SW480 (cell line): ENCODE measurements around the gene PDE4B.
A peak's percentile ranks its signal among the peaks of the same experiment; 100 is the strongest.

Experiments used
- DNase-seq: peaks from one replicate; pipeline ENCODE4 v3.0.0-alpha.2; 2016; ENCODE audit warnings: low spot score

Gene PDE4B

DNA sequence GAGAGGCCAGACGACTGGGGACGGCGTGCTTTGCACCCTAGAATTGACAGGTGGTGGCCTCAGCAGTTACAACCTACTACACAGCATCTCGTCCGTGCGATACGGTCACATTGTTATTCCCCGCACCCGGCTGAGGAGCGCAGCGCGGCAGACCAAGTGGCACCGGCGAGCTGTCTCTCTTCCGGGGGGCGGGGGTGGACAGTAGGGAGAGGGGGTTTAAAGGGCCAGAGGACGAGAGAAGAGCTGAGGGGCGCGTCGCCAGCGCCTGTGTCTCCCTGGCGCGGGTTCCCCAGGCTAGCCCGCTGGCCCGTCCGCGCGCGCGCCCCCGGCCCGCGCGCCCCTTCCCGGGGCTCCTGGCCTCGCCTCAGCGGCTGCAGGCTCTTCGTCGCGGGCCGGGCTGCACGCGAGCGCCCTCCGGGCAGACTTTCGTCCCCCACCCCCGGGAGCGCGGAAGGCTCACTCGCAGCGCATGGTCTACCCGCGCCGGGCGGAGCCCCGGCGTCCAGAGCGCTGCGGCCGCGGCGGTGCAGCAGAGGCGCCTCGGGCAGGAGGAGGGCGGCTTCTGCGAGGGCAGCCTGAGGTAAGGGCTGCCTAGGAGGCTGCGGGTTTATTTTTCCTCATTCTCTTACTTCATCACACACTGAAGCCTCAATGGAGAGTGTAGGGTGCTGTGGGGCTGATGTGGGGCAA, at the start of gene PDE4B:
TSS of gene PDE4B (plus strand) at position 227 of the 690 bp plus-strand sequence.
- DNase-seq = no peak

DNA sequence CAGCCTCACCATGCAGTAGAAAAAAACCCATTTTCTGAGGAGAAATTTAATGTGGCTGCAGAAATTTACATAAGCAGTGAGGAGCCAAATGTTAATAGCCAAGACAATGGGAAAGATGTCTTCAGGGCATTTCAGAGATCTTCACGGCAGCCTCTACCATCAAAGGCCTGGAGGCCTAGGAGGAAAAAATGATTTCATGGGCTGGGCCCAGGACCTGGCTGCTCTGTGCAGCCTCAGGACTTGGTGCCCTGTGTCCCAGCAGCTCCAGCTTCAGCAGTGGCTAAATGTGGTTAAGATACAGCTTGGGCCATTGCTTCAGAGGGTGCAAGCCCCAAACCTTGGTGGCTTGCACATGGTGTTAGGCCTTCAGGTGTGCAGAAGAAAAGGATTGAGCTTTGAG, 48.0 kb upstream of the PDE4B start:
- no peak for DNase-seq

DNA sequence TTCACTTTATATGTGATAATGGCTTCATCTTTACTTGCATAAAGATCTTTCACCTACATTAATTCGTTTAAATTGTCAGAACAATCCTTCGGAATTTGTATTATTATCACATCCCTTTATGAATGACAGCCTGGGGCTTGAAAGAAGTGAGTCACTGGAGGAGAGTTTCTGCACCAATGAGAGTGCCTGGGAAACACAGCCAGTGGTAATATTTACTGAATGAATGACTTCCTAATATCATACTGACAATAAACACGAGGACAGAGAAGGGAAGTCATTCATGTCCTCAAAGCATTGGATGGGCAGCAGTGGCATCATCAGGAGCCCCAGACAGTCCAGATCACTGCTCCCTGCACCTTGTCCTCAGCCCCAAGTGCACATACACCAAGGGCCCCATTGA, 40.7 kb upstream of the PDE4B start:
- DNase-seq = no peak

DNA sequence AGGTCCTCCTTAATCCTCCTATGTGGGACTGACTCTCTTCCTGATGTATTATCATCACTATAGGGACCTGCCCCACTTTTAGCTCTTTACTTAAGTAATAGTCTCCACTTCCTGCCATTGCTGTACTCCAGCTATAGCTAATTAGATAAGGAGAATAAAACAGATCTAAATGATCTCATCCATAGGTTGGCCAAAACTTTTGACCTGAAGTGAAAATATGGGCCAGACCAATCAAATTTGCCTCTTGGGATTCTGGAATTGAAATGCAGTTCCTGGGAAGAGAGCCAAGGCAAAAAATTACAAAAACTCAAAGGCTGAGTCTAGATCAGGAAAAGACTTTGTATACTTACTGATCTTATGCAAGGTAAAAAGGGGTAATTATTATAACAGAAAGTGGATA, 36.1 kb upstream of the PDE4B start:
- DNase-seq = no peak

DNA sequence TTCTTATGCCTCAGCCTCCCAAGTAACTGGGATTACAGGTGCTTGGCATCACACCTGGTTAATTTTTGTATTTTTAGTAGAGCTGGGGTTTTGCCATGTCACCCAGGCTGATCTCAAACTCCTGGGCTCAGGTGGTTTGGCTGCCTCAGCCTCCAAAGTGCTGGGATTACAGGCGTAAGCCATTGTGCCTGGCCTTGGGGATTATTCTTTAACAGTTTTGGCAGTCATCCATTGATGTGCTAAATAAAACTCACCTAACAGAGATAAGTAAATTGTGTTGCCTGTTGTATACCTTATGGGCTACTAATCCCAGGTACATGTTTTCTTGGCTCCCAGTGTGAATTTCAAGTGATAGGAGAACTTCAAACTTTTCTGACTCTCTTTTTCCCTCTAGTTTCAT, 35.2 kb upstream of the PDE4B start:
- no peak for DNase-seq

DNA sequence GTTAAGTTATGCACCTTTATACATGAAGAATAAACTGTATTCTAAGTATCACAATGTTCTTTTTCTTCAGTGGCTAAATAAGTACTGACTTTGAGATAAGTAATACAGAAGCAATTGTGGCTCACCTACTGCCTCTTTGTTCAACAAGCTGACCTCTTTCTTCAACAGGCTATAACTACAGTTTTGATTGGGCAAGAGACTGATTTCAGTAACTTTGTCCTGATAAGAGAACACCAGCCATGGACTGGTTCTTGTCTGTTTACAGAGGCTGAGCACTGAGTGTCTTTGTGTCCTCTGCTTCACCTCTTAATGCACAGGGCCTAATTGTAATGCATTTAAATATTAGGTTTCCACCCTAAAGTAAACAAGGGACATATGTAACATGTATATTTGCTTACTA, 34.6 kb upstream of the PDE4B start:
- no peak for DNase-seq

DNA sequence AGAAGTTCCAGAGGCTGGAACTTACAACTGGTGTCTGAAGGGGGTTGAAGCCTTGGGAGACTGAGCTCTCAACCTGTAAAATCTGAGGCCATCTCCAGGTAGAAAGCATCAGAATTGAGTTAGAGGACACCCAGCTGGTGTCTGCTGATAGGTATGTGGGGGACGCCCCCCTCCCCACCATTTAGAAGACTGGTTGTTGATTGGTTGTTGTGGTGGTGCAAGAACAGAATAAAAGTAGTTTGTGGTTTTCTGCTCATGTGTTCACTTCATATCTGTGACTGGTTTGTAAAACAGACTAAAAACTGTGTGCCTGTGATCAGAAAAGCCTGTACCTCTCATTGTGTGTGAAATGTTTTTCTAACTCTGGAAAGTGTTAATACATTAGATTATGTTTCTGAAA, 33.2 kb upstream of the PDE4B start:
- no peak for DNase-seq

DNA sequence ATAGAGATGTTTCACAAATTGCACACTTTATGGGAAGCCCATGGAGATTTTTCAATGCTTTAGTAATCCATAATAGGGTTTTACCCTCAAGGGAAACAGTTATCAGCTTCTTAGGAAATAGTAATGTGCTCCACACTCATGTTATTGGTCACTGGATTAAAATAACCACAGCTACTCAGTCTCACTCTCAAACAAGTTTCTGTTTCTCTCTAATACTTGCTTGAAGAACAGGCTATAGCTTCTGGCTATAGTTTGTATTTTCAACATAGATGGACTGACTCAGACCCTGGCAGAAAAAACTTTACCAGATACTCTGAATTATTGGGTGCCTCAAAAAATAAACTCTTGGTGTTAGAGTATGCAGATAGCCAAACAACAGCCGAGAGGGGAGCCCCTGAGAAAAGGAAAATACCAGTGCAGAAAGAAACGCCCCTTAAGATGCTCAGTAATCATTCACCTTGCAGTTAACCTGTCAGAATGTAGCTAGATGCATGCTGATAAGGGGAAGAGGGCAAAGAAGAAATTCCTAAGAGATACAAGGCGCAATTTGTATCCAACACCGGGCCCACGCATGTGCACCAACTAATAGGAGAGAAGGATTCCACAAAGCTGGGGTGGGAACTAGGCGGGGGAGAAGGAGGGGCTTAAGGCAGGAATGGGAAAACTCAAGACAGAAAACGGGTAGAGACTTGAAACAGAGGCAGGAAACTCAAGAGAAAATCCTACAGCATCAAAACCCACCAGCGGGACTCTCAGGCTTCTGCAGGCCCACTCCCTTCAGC, 30.4 kb upstream of the PDE4B start:
- DNase-seq = no peak

DNA sequence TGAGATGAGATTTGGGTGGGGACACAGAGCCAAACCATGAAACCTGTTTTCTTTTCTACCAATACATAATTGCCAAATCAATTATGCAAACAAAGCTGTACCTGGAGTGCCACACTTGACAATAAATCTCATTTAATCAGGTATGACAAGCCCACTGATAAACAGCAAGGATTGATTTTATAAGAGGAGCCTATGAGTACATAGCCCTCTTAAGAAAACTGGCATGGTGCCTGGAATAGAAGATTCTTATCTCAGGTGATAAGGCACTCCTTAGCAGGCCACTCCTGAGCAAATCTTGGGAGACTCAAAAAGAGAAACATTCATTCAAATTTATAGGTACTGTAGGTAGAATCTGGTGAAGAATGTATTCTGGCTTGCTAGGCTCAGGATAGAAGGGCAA, 28.6 kb upstream of the PDE4B start:
- DNase-seq = no peak

DNA sequence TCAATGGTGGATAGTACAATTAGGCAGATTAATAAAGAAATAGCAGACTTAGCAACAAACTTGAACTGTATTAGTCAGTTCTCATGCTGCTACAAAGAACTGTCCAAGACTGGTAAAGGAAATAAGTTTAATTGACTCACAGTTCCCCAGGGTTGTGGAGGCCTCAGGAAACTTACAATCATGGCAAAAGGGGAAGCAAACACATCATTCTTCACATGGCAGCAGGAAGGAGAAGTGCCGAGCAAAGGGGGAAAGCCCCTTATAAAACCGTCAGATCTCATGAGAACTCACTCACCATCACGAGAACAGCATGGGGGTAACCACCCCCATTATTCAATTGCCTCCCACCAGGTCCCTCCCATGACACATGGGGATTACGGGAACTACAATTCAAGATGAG, 27.1 kb upstream of the PDE4B start:
- no peak for DNase-seq

DNA sequence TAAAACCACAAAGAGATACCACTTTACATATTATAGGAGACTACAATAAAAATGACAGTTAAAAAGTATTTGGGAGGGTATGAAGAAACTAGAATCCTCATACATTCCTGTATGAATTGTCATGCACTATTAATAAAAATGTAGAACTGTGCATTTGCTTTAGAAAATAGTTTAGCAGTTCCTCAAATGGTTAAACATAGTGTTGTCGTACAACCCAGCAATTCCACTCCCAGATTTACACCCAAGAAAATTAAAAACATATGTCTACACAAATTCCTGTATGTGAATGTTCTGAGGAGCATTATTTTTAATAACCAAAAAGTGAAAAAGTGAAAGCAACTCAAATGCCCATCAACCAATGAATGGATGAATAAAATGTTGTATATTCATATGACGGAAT, 23.1 kb upstream of the PDE4B start:
- no peak for DNase-seq

DNA sequence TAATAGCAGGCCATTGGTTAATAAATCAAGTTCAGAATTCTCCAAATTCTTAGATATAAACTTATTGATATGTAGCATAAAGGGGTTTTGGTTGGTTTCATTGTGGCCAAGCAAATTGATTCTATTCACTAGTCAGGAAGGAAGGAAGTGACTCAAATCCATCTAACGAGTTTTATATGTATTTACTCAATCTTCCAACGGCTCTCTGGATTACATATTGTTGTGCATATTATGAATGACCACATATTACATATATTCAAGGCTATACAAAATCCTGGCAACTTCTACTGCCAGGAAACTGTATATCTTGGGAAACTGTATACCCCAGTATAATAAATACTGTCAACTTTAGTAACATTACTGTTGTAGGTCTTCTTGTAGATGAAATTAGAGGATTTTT, 20.1 kb upstream of the PDE4B start:
- no peak for DNase-seq

DNA sequence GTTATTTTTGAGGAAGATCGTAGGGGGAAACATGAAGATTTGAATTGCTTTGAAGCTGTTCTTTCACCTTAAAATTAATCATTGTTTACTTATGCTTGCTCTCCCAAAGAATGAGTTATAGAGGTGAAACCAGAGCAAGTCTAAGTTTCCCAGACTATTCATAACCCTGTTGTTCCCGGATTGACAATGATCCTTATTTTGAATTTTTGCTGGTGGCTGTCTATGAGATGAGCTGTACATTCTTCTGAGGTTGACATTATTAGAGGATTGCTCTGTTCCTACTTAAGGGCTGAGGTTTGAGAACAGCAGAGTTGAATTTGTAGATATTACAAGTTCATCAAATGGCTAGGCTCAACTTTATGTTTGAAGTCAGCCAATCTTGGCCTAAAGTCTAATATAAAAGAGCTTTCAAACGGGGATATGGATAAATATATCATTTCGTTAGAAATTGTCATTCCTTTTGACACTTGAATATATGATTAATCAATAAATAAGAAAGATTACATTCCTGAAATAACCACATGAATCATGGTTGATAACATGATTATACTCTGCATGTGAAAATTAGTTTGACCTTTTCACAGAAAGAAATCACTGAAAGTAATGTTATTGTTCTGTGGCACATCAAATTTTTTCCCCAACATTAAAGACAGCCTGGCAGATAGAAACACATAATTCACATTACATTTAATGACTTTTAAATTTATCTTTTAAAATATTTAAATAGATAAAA, 19.1 kb upstream of the PDE4B start:
- DNase-seq = no peak

DNA sequence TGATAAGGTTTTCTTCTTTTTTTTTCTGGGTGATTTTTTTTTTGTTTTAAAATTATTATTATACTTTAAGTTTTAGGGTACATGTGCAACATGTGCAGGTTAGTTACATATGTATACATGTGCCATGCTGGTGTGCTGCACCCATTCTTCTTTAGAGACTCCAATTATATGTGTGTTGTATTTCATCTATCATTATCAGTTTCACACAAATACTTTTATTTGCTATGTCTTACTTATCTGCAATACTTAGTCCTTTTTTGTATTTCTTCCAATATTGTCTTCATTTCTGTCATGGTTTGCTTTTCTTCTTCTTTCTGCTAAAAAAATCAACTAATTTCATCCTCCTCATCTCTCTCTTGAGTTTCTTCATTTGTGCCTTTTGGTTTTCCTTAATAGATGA, 3.9 kb upstream of the PDE4B start:
- DNase-seq = no peak

DNA sequence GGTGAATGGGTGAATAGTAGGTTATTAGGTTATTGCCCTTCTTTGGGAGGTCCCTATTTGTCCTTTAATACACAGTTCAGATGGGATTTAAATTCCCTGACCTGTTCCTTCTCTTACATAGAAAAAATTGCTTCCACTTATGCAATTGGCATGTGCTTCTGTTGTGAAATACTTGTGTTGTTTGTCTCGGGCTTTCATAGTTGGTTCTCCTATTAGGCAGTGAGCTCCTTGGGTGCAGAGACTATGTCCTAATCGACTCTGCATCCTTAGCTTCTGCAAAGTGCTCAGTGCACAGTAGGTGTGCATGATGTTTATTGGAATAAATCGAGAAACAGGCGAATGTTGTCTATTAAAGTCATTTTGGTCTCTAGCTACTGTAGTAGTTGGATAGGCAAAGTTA, 1.3 kb upstream of the PDE4B start:
- DNase-seq = no peak

DNA sequence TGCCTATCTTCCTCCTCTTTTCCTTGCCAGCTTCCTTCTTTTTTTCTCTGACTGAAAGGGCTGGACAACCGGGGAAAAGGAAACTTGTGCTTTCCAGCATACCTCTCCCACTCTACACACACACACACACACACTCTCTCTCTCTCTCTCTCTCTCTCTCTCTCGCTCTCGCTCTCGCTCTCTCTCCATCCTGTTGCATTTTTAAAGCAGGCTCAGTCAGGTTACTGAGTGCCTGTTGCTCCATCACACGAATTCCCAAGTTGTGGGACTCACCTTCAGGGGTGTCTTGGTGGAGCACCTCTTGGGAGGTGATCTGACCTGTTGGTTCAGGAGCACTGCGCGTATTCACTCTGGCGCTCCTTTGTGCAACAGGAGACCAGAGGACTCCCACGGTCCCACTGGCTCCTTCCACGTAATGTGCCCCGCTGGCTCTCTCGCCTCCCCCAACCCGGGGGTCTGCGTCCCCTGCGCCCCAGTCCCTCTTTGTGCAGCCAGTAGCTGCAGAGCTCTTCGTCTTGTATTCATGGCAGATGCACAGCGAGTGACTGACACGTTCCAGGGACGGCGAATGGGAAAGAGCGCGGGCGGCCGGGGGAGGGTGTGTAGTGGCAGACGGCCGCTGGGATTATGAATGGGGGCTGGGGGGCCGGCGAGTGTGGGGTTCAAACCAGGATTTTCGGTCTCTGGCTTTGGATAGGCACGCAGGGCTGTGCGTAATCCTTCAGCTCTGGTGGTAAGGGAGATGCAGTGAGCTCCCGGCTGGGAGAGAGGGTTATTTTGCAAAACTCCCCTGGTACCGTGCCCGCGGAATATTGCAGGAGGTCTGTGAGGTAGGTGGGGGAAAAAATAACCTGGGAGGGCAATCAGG, 660 bp upstream of the PDE4B start:
- DNase-seq = no peak

DNA sequence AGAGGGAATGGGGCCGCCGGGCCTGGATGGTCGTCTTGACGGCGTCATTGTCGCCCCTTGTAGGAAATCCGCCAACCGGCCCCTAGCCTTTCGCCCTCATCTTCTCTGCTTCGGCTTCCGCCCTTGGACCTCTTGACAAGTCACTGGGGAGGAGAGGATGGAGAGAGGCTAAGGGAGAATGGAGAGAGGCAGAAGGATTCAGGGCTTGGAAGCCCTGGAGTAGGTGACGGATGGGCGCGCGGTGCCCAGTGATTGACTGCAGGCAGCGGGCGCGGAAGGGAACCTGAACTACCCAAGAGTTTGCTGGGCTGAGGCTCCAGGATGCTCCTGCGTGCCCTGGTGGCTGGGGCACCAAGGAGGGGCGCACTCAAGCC, 651 bp downstream of the PDE4B start:
- DNase-seq = no peak

DNA sequence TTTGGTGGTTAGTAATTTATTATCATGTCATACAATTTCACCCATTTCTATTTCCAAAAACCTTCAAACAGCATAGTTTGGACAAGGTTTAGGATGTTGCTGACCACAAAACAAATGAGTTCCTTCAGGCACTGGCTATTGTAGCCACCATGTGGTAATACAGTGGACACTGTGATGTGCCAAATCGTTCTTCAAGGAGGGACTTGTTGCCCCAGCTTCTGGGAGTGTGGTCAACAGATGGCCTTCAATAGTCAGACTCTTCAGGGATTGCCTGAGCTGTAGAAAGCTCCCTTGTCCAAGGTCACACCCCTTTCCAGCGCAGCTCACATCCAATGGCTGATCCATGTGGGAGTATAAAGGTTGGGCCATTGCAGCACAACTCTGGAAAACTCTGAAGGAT, 2.6 kb downstream of the PDE4B start:
- no peak for DNase-seq

DNA sequence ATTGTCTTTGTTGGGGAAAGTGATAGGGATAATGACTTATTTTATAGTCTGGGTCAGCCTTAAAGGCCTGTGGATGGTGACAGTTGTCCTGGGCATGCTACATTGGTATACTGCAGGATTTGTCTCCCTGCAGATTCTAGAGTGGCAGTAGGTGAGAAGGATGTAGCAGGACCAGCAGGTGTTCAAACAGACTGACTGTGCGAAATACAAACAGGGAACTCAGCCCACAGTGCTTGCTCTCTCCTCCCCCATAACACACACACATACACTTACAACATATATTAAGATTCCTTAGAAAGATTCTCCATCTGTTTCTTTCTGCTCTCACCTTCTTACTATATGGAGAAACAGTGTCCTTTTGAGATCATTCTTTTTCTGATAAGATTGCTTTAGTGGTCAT, 6.9 kb downstream of the PDE4B start:
- DNase-seq = no peak

DNA sequence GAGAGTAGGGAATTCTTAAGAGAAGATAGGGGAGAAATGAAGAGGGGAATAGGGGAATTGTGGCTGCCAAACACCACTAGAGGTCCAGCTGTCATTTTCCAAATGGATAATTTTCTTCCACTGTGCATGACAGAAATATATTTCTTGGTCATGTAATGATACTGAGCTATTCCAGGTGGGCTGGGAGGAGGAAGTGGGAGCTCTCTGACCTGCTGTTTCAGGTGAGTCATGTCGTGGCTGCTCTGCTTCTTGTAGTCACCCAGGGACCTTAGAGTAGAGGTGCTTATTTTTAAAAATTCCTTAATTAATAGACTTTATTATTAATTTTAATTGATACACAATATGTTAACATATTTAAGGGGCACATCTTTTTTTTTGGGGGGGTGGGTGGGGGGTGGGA, 11.9 kb downstream of the PDE4B start:
- DNase-seq = no peak

DNA sequence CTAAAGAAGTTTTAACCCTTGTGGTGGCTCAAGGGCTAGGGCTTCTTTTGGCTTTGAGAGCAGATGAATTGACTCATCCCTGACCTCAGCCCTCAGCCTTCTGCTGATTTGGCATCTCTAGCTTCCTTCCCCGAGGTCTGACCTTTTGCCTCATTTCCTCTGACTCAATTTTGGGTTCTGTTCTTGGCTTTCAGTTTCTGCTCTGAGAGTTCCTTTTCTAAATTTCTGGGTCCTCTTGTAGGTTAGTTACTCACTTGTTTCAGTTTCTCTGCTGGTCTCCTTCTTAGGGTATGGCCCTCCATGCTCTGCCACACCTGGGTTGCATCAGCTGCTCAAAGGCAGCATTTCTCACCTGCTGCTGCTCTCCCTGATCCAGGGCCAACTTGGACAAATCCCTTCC, 19.4 kb downstream of the PDE4B start:
- DNase-seq = peak; percentile 19

DNA sequence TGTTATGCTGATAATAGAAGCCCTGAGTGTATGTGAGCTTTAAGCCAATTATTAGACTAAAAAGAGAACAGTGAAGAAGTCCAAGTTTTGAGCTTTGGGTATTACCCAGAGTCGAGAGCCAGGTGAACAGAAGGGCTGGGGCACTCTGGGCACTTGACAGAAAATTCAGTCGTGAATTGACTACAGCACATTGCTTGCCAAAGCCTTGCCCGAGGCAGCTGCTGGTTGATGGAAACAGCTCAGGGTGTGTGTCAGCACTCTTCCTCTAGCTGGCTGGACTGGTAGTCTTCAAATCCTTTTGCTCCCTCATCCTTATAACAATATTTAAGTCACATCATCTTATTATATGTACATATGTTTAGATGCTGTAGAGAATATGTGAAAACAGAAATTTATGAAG, 21.3 kb downstream of the PDE4B start:
- no peak for DNase-seq
